SK-N-SH (cell line): ENCODE results near the gene MPZL1. TPM values are rescaled to one million over a fixed set of nuclear protein-coding genes. Genes with fewer than 3 reads are reported as not detected.

Source experiments
- CTCF ChIA-PET: fragments of 300-600, 350-600 bp; formaldehyde crosslinking; extraction: SDS; loops from one replicate; lab custom pipeline; 2021; lab: Yijun Ruan, JAX
- POLR2A ChIA-PET: fragments of 350-600 bp; sonication (Branson Sonifier 250); formaldehyde crosslinking; extraction: SDS; loops from one replicate; lab custom pipeline; 2020; ENCODE audit warnings: antibody characterized with exemption, inconsistent platforms; lab: Yijun Ruan, JAX
- DNase-seq: peaks from one replicate; pipeline ENCODE4 v3.0.0; 2012
- H2AFZ ChIP-seq: fragments of 200-600 bp; sonication (generic); 2 replicates; pipeline ENCODE4 v1.8.1; 2016; ENCODE audit warnings: antibody characterized with exemption, mild to moderate bottlenecking, low read depth
- H3F3A ChIP-seq: fragments of 200-600 bp; sonication (generic); replicated peaks from 2 replicates; pipeline ENCODE3; 2016; ENCODE audit warnings: antibody characterized with exemption, mild to moderate bottlenecking; ENCODE audit not compliant: insufficient read depth
- H3K27ac ChIP-seq, 2 experiments: fragments of 200-500 bp in 1 of 2; fragments of 200-600 bp in 1 of 2; sonication (Bioruptor generic) in 1 of 2; sonication (generic), shearing (Covaris generic) in 1 of 2; 2 replicates each; pipeline versions ENCODE4 v1.5.1 to v1.6.1; 2014 to 2016; ENCODE audit warnings: low read depth in 2 of 2, inconsistent platforms in 1 of 2, low read length in 1 of 2, mild to moderate bottlenecking in 1 of 2, mixed read lengths in 1 of 2
- H3K27me3 ChIP-seq: fragments of 200-600 bp; sonication (generic), shearing (Covaris generic); 2 replicates; pipeline ENCODE4 v1.6.1; 2016; ENCODE audit warnings: mixed run types; ENCODE audit not compliant: insufficient read depth
- H3K36me3 ChIP-seq, 2 experiments: fragments of 200-500 bp in 1 of 2; fragments of 200-600 bp in 1 of 2; sonication (Bioruptor generic) in 1 of 2; sonication (generic) in 1 of 2; replicated peaks in 1 of 2; 2 replicates each; pipeline versions ENCODE3 to v1.5.1; 2014 to 2016; ENCODE audit warnings: low read length in 1 of 2, mild to moderate bottlenecking in 1 of 2; ENCODE audit not compliant: insufficient read depth in 2 of 2, control insufficient read depth in 1 of 2
- H3K4me1 ChIP-seq, 2 experiments: fragments of 200-500 bp in 1 of 2; fragments of 200-600 bp in 1 of 2; sonication (Bioruptor generic) in 1 of 2; sonication (generic), shearing (Covaris generic) in 1 of 2; 2 replicates each; pipeline versions ENCODE4 v1.5.1 to v1.6.1; 2014 to 2016; ENCODE audit warnings: low read depth in 1 of 2, low read length in 1 of 2, mixed run types in 1 of 2; ENCODE audit not compliant: insufficient read depth in 2 of 2, control insufficient read depth in 1 of 2
- H3K4me2 ChIP-seq: fragments of 200-600 bp; sonication (generic), shearing (Covaris generic); 2 replicates; pipeline ENCODE4 v1.6.1; 2017; ENCODE audit warnings: mixed run types
- H3K4me3 ChIP-seq, 2 experiments: fragments of 200-500 bp in 1 of 2; fragments of 200-600 bp in 1 of 2; sonication (Bioruptor generic) in 1 of 2; sonication (generic), shearing (Covaris generic) in 1 of 2; 2 replicates each; pipeline versions ENCODE4 v1.5.1 to v1.8.1; 2014 to 2016; ENCODE audit warnings: low read depth in 2 of 2, inconsistent platforms in 1 of 2, low read length in 1 of 2, mild to moderate bottlenecking in 1 of 2, mixed read lengths in 1 of 2, moderate library complexity in 1 of 2
- H3K79me2 ChIP-seq: fragments of 200-600 bp; sonication (generic); 2 replicates; pipeline ENCODE4 v1.8.1; 2017; ENCODE audit warnings: mild to moderate bottlenecking; ENCODE audit not compliant: insufficient read depth
- H3K9ac ChIP-seq: fragments of 200-600 bp; sonication (generic); 2 replicates; pipeline ENCODE4 v1.6.1; 2017; ENCODE audit warnings: mixed run types
- H3K9me2 ChIP-seq: fragments of 200-600 bp; sonication (generic); 2 replicates; pipeline ENCODE4 v1.6.1; 2017; ENCODE audit warnings: mixed run types
- H3K9me3 ChIP-seq: fragments of 200-600 bp; sonication (generic); 2 replicates; pipeline ENCODE4 v1.6.1; 2017; ENCODE audit warnings: mixed run types, mild to moderate bottlenecking, moderate library complexity
- H4K20me1 ChIP-seq: fragments of 200-600 bp; sonication (generic); 2 replicates; pipeline ENCODE4 v1.6.1; 2017; ENCODE audit warnings: mild to moderate bottlenecking, mixed run types; ENCODE audit not compliant: insufficient read depth
- ELF1 ChIP-seq: IDR thresholded peaks from 2 replicates; pipeline ENCODE4 v1.4.0; 2012
- EP300 ChIP-seq, 2 experiments: IDR thresholded peaks; 2 replicates each; pipeline versions ENCODE4 v1.4.0 to v1.6.1; 2012; ENCODE audit warnings: borderline replicate concordance in 1 of 2, low read depth in 1 of 2, low read length in 1 of 2
- EZH2phosphoT487 ChIP-seq: fragments of 200-600 bp; sonication (generic); IDR thresholded peaks from 2 replicates; pipeline ENCODE4 v1.6.1; 2017; ENCODE audit warnings: low read depth, mixed run types, mild to moderate bottlenecking, antibody characterized with exemption, moderate library complexity, borderline replicate concordance
- FOXJ3 ChIP-seq: sonication (generic); formaldehyde crosslinking; IDR thresholded peaks from 2 replicates; pipeline ENCODE4 v1.5.1; 2020; ENCODE audit warnings: mild to moderate bottlenecking, missing genetic modification reagents
- JUND ChIP-seq: IDR thresholded peaks from 2 replicates; pipeline ENCODE4 v1.4.0; 2012
- NFIC ChIP-seq: IDR thresholded peaks from 2 replicates; pipeline ENCODE4 v1.4.0; 2012; ENCODE audit warnings: borderline replicate concordance
- POLR2AphosphoS5 ChIP-seq: IDR thresholded peaks from 2 replicates; pipeline ENCODE4 v1.6.1; 2012; ENCODE audit warnings: low read depth, low read length
- RAD21 ChIP-seq: IDR thresholded peaks from 2 replicates; pipeline ENCODE4 v1.6.1; 2012; ENCODE audit warnings: mild to moderate bottlenecking, low read length
- RCOR1 ChIP-seq: fragments of 150-350 bp; IDR thresholded peaks from 2 replicates; pipeline ENCODE4 v1.6.1; 2017; ENCODE audit warnings: antibody characterized with exemption, low read length
- REST ChIP-seq: IDR thresholded peaks from 2 replicates; pipeline ENCODE4 v1.6.1; 2012; ENCODE audit warnings: mild to moderate bottlenecking, low read depth, low read length, moderate library complexity
- RFX5 ChIP-seq: IDR thresholded peaks from 2 replicates; pipeline ENCODE4 v1.6.1; 2012; ENCODE audit warnings: mild to moderate bottlenecking, improper control_type of control experiment, low read length
- TAF1 ChIP-seq: IDR thresholded peaks from 2 replicates; pipeline ENCODE4 v1.6.1; 2012; ENCODE audit warnings: low read depth, mild to moderate bottlenecking, low read length, moderate library complexity, borderline replicate concordance
- TCF12 ChIP-seq: IDR thresholded peaks from 2 replicates; pipeline ENCODE4 v1.4.0; 2012
- TEAD4 ChIP-seq: IDR thresholded peaks from 2 replicates; pipeline ENCODE4 v1.4.0; 2012; ENCODE audit warnings: mild to moderate bottlenecking, borderline replicate concordance; ENCODE audit not compliant: insufficient read depth
- USF1 ChIP-seq: IDR thresholded peaks from 2 replicates; pipeline ENCODE4 v1.4.0; 2012; ENCODE audit warnings: low read depth, borderline replicate concordance
- WGBS: methylation state at CpG from one replicate; pipeline ENCODE4 v1.1.6; 2017; ENCODE audit warnings: low lambda C conversion rate; 5-methylcytosine and 5-hydroxymethylcytosine counted together
- polyA plus RNA-seq, 3 experiments: library from polyadenylated mRNA; depleted of rRNA; stranded (reverse); fragments of >200 nt; gene quantifications; 2 replicates each; pipeline ENCODE4 v1.2.3, GENCODE V29; 2012
- TF ChIP-seq, protein P1 (sequence below): IDR thresholded peaks from 2 replicates; pipeline ENCODE4 v1.4.0; 2012; ENCODE audit warnings: low read depth, borderline replicate concordance
- TF ChIP-seq, protein P2 (sequence below): IDR thresholded peaks from 2 replicates; pipeline ENCODE4; 2012
- TF ChIP-seq, protein P3 (sequence below): IDR thresholded peaks from 2 replicates; pipeline ENCODE4 v1.4.0; 2012; ENCODE audit warnings: low read depth

MPZL1 gene
- polyA plus RNA-seq, 1 of the 3 experiments (the other 2 are of a cell fraction) = 27.3 TPM

DNA sequence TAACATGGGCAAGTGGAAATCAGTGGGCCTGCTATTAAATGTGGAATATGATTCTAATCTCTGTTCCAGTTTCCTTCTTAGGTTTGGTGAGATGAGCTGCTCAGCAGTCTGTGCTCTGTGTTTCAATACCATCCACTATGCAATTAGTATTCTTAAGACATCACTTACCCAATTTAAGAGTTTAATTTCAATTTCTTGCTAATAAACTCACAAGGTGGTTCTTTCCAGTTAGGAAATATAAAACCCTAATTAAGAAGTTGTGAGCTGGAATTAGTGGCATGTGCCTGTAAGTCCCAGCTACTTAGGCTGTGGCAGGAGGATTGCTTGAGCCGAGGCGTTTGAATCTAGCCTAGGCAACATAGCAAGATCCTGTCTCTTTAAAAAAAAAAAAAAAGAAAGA is 51.7 kb downstream of the MPZL1 start:
- Histone ChIP-seq H3K4me3 (no peak overlapping the region), H3K4me2 (no peak overlapping the region), H3K9ac (no peak overlapping the region), H3K9me2 (no peaks in the 10 kb centered on the region), H3K36me3 (peaks cover 62 to 65% of the 10 kb centered on the region in 2 experiments), H2AFZ (no peak overlapping the region), H3K79me2 (peaks cover 8% of the 10 kb centered on the region; the same call in 1 of the 2 replicates), H3F3A (peaks cover 3% of the 10 kb centered on the region), H3K27me3 (no peaks in the 10 kb centered on the region), H3K27ac (no peak overlapping the region), H3K9me3 (no peaks in the 10 kb centered on the region), H4K20me1 (no peaks in the 10 kb centered on the region), H3K4me1 (peaks cover 0 to 21% of the 10 kb centered on the region in 2 experiments; a peak in 1 of 4 replicates)
- POLR2A ChIA-PET = interaction anchor here (0.7 kb wide), 1 partner anchor 17 kb away, joined by 4 read pairs; no protein-coding TSS in a partner anchor
- 96% methylated on average over 2 of the region's 2 CpGs for WGBS
- CTCF ChIA-PET = no interaction called here
- TF ChIP-seq REST (no peak), EZH2phosphoT487 (no peak), USF1 (no peak), POLR2AphosphoS5 (no peak), TEAD4 (no peak), ELF1 (no peak), JUND (no peak), TAF1 (no peak), RCOR1 (no peak), TCF12 (no peak), EP300 (IDR thresholded peaks at IDR 0.05; ENCODE audit: borderline replicate concordance in 1 of 2, low read depth in 1 of 2, low read length in 1 of 2) (no peak), RAD21 (no peak), RFX5 (no peak), NFIC (no peak), FOXJ3 (CRISPR knock-in tag) (no peak)
- TF ChIP-seq, protein P1, sequence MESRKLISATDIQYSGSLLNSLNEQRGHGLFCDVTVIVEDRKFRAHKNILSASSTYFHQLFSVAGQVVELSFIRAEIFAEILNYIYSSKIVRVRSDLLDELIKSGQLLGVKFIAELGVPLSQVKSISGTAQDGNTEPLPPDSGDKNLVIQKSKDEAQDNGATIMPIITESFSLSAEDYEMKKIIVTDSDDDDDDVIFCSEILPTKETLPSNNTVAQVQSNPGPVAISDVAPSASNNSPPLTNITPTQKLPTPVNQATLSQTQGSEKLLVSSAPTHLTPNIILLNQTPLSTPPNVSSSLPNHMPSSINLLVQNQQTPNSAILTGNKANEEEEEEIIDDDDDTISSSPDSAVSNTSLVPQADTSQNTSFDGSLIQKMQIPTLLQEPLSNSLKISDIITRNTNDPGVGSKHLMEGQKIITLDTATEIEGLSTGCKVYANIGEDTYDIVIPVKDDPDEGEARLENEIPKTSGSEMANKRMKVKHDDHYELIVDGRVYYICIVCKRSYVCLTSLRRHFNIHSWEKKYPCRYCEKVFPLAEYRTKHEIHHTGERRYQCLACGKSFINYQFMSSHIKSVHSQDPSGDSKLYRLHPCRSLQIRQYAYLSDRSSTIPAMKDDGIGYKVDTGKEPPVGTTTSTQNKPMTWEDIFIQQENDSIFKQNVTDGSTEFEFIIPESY = no peak
- TF ChIP-seq, protein P2, sequence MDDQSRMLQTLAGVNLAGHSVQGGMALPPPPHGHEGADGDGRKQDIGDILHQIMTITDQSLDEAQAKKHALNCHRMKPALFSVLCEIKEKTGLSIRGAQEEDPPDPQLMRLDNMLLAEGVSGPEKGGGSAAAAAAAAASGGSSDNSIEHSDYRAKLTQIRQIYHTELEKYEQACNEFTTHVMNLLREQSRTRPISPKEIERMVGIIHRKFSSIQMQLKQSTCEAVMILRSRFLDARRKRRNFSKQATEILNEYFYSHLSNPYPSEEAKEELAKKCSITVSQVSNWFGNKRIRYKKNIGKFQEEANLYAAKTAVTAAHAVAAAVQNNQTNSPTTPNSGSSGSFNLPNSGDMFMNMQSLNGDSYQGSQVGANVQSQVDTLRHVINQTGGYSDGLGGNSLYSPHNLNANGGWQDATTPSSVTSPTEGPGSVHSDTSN = no peak
- TF ChIP-seq, protein P3, sequence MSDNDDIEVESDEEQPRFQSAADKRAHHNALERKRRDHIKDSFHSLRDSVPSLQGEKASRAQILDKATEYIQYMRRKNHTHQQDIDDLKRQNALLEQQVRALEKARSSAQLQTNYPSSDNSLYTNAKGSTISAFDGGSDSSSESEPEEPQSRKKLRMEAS = no peak
- DNase-seq = no peak
